ENCODE data around the gene RNF5.

Gene RNF5

DNA sequence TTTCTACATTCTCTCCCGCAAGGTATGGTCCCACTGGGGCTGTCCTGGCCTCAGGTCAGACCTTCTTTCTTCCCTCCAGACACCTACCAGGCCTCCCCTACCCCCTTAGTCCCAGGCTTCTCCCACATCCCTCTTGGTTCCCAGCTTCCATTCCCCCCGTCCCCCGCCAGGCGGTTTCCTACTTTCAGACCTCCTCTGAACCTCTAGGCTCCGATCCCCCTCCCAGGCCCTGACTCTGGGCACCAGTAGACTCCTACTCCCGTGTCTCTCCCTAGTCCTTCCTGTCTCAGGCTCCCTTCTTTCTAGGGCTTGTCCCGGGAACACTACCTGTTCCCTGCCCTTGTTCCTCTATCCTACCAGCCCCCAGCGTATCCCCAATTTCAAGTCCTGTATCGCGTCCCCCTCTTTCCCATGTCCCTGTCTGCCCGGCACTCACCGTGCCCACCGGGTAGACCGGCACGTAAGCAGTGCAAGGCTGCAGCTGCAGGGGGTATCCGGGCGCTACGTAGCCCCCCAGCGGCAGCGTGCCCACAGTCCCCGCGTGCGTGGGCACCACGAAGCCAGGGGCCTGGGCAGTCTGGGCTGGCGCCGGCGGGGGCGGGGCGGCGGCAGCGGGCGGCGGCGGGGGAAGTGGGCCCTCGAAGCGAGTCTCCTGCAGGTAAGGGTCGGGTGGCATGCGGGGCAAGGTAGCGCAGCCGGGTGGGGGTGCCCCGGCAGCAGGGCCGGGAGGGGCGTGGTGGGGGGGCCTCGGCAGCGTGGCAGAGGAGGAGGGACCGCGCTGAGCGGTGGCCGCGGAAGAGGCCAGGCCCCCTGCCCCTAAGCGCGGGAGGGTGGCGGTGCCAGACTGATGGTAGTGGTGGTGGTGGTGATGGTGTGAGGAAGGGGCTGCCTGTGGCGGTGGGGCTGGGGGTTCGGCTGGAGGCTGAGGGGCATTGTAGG is 28.0 kb upstream of the RNF5 start:
- no peak for DNase-seq (ENCODE audit: extremely low spot score)
- CTCF ChIA-PET: no interaction called here
- TF ChIP-seq CTBP1 (IDR thresholded peaks at IDR 0.05; ENCODE audit: borderline replicate concordance): no peak
- no peak for TF ChIP-seq FOXA1 (IDR thresholded peaks at IDR 0.05)
- POLR2A ChIA-PET: interaction anchor here (1.0 kb wide), 1 partner anchor 19 kb away, joined by 3 read pairs; no protein-coding TSS in a partner anchor

DNA sequence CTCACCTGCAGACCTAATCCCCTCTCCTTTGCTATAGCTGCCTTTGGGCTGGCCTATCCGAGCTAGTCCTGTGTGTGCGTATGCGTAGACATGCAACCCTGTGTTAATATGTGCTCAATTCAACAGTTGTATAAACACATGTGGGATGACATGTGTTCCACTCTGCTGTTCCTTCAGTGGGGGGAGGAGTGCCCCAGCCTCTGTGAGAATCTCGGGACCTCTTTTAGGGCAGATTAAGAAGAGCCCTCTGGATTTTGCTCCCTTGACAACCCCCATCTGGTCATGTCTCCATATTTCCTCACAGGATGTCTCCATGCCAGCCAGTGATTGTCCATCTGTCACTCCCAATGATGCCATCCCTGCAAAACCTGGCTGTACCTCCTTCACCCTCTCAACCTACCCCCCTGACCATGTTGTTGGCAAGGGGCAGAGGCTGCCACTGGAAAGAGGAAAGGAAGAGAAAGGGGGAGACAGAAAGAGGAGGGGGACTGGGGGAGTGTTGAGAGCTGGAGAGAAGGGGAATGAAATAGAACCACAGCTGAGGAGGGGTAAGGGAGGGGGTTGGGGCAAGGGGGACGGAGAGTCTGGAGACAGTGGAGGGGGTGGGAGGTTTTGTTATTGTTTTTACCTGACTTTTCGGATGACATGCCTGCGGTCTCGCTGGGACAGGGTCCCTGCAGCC is 26.9 kb upstream of the RNF5 start:
- DNase-seq (ENCODE audit: extremely low spot score): no peak
- TF ChIP-seq FOXM1 (IDR thresholded peaks at IDR 0.05; ENCODE audit: borderline replicate concordance) (no peak), LEF1 (IDR thresholded peaks at IDR 0.05; ENCODE audit: borderline replicate concordance) (no peak), L3MBTL2 (conservative IDR thresholded peaks at IDR 0.05) (no peak), SP1 (IDR thresholded peaks at IDR 0.05) (no peak), SUZ12 (IDR thresholded peaks at IDR 0.05) (no peak), ELF4 (IDR thresholded peaks at IDR 0.05) (no peak), HDGF (IDR thresholded peaks at IDR 0.05; ENCODE audit: borderline replicate concordance) (no peak), BHLHE40 (IDR thresholded peaks at IDR 0.05; ENCODE audit: borderline replicate concordance) (no peak), ZNF384 (IDR thresholded peaks at IDR 0.05) (no peak), FOXK2 (IDR thresholded peaks at IDR 0.05) (no peak), NFRKB (IDR thresholded peaks at IDR 0.05) (no peak), CTBP1 (IDR thresholded peaks at IDR 0.05; ENCODE audit: borderline replicate concordance) (no peak)
- TF ChIP-seq, protein P1, sequence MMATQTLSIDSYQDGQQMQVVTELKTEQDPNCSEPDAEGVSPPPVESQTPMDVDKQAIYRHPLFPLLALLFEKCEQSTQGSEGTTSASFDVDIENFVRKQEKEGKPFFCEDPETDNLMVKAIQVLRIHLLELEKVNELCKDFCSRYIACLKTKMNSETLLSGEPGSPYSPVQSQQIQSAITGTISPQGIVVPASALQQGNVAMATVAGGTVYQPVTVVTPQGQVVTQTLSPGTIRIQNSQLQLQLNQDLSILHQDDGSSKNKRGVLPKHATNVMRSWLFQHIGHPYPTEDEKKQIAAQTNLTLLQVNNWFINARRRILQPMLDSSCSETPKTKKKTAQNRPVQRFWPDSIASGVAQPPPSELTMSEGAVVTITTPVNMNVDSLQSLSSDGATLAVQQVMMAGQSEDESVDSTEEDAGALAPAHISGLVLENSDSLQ (IDR thresholded peaks at IDR 0.05): no peak
- POLR2A ChIA-PET: interaction anchor here (1.0 to 2.2 kb wide), 4 partner anchors 20 to 42 kb away, joined by 3 to 57 read pairs (median 12); partner anchors contain the start of genes ATF6B, FKBPL and GPSM3
- CTCF ChIA-PET: no interaction called here

DNA sequence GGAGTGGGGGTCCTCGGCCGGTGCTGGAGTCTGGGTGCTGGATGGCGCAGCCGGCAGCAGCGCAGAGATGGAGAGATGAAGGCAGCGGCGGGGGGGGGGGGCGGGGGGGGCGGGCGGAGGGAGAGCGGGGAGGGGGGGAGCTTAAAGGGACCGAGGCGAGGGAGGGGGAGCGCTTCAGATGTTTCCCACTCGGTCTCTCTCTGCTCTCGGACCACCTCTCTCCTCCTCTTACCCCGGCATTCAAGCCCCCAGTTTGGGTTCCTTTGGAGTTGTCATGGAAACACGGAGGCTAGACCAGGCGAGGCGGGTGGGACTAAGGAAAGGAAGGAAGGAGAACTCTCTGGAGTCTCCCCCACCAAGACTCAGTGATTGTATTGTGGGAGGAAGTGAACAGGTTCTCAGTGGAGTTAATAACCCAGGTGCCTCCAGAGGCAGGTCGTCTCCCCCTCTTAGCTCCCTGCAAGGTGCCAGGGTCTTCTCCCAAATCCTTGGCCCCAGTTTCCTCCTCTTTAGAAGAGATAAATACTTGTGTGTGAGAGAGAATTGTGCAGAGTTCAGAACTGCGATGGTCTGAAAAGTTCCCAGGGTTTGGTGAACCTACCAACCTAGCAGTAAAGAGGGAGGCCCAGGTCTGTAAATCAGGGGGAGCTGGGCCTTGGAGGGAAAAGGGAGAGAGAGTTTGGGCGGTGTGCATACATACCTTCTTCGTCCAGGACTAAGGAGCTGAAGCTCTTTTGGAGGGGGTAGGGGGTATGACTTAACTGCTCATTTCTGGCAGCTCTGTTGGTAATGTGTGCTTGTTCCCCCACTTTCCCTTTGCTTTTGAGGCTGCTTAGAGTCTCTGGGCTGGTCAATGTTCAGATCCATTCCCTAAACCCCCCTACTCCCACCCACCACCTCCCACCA is 26.1 kb upstream of the RNF5 start, which contains the start of gene PRRT1:
PRRT1 (minus strand) TSS at position 77 of the 906 bp plus-strand sequence. CDS start 112 bp downstream, outside the sequence.
- DNase-seq (ENCODE audit: extremely low spot score): no peak
- no peak for TF ChIP-seq NFRKB (IDR thresholded peaks at IDR 0.05)
- no peak for TF ChIP-seq ARNT (IDR thresholded peaks at IDR 0.05)
- no peak for TF ChIP-seq FOXM1 (IDR thresholded peaks at IDR 0.05; ENCODE audit: borderline replicate concordance)
- TF ChIP-seq, protein P1 (IDR thresholded peaks at IDR 0.05): no peak
- TF ChIP-seq SP1 (IDR thresholded peaks at IDR 0.05): no peak
- TF ChIP-seq CTBP1 (IDR thresholded peaks at IDR 0.05; ENCODE audit: borderline replicate concordance): no peak
- no peak for TF ChIP-seq ZNF384 (IDR thresholded peaks at IDR 0.05)
- no peak for TF ChIP-seq LEF1 (IDR thresholded peaks at IDR 0.05; ENCODE audit: borderline replicate concordance)
- no peak for TF ChIP-seq L3MBTL2 (conservative IDR thresholded peaks at IDR 0.05)
- TF ChIP-seq SUZ12 (IDR thresholded peaks at IDR 0.05): no peak
- TF ChIP-seq BHLHE40 (IDR thresholded peaks at IDR 0.05; ENCODE audit: borderline replicate concordance): no peak
- TF ChIP-seq FOXK2 (IDR thresholded peaks at IDR 0.05): no peak
- no peak for TF ChIP-seq HDGF (IDR thresholded peaks at IDR 0.05; ENCODE audit: borderline replicate concordance)
- no peak for TF ChIP-seq TARDBP (IDR thresholded peaks at IDR 0.05)
- TF ChIP-seq FOXA1 (IDR thresholded peaks at IDR 0.05): no peak
- no peak for TF ChIP-seq ELF4 (IDR thresholded peaks at IDR 0.05)
- CTCF ChIA-PET: interaction anchor here (0.6 to 1.0 kb wide), 3 partner anchors 35 to 361 kb away, joined by 3 to 4 read pairs (median 3); no protein-coding TSS in a partner anchor
- POLR2A ChIA-PET: interaction anchor here (1.1 to 2.2 kb wide), 5 partner anchors 23 to 43 kb away, joined by 4 to 57 read pairs (median 16); partner anchors contain the start of genes ATF6B, FKBPL and GPSM3

DNA sequence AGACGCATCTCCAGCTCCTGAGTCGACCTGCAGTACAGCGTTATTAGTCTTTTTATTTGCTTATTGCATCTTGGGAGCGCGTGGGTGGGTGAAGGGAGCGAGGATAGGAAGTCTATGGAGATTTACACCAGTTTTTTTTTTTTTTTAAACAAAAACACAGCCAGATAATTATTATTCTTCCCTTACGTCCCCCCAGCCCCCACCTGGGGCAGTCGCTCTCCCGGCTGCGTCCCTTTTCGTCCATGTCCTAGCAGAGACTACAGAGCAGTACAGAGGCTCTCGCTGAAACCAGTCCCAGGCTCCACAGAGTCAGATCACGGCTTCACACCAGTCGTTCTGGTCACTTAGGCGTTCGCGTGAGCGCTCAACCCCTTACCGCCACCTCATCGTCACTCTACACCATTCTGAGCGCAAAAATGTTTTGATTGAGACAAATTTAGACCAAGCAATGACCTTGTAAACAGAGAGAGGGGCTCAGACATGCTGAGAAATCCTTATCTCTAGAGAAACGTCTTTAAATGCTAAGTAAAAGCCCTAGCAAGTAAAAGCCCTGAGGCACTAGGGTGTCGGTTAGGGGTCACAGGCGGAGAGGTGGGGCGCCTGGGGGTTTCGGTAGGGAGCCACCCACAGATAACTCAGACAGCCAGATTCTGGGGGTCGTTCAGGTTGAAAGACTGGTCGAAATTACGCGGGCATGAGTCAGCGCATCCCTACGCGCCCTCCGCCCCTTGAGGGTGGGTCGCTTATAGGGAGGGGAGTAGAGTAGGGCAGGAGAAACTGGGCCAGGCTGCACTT is 25.2 kb upstream of the RNF5 start:
- TF ChIP-seq, protein P1 (IDR thresholded peaks at IDR 0.05): no peak
- TF ChIP-seq BHLHE40 (IDR thresholded peaks at IDR 0.05; ENCODE audit: borderline replicate concordance) (no peak), ZNF384 (IDR thresholded peaks at IDR 0.05) (no peak), L3MBTL2 (conservative IDR thresholded peaks at IDR 0.05) (peak; percentile 19), ARNT (IDR thresholded peaks at IDR 0.05) (no peak), LEF1 (IDR thresholded peaks at IDR 0.05; ENCODE audit: borderline replicate concordance) (no peak), SUZ12 (IDR thresholded peaks at IDR 0.05) (no peak)
- POLR2A ChIA-PET: interaction anchor here (1.0 to 2.2 kb wide), 8 partner anchors 19 to 42 kb away, joined by 3 to 57 read pairs (median 6); partner anchors contain the start of genes ATF6B, FKBPL, GPSM3 and PBX2
- peak; percentile 59 for DNase-seq (ENCODE audit: extremely low spot score)
- CTCF ChIA-PET: interaction anchor here (0.7 to 1.0 kb wide), 2 partner anchors 36 to 271 kb away, joined by 3 to 4 read pairs; no protein-coding TSS in a partner anchor

Data from HEK293T (cell line).